Activated naive CD4-positive, alpha-beta T cell treated with anti-CD3 and anti-CD28 coated beads, Interleukin-2, amount 10 ng/mL, durations not matched to agents 7 days and 5 days (primary cell): Measurements from ENCODE around the gene LRP4.

Experiments used
- CTCF ChIA-PET: fragments of 350-600 bp; sonication (Branson Sonifier 250); formaldehyde crosslinking; loops from one replicate; lab custom pipeline; 2021; ENCODE audit warnings: antibody characterized with exemption; lab: Charles Lee
- DNase-seq: peaks from one replicate; pipeline ENCODE4 v3.0.0-alpha.2; 2020
- H3K27ac Mint-ChIP-seq: one replicate; pipeline ENCODE4 v1.8.0; 2021; ENCODE audit warnings: mild to moderate bottlenecking, moderate library complexity, mixed read lengths
- H3K27me3 Mint-ChIP-seq: one replicate; pipeline ENCODE4 v1.8.0; 2021; ENCODE audit warnings: mild to moderate bottlenecking, mixed read lengths
- H3K36me3 Mint-ChIP-seq: one replicate; pipeline ENCODE4 v1.8.0; 2021; ENCODE audit warnings: mixed read lengths
- H3K4me1 Mint-ChIP-seq: one replicate; pipeline ENCODE4 v1.8.0; 2021; ENCODE audit warnings: mixed read lengths
- H3K4me3 Mint-ChIP-seq: one replicate; pipeline ENCODE4 v1.8.0; 2021; ENCODE audit warnings: mild to moderate bottlenecking, moderate library complexity, mixed read lengths
- H3K9me3 Mint-ChIP-seq: one replicate; pipeline ENCODE4 v1.8.0; 2021; ENCODE audit warnings: mixed read lengths

LRP4 gene

GRCh38 chr11:46895821-46896220 lies 22.5 kb downstream of the LRP4 start:
- Mint-ChIP-seq H3K27ac (no peak overlapping the region), H3K27me3 (peaks cover 13% of the 10 kb centered on the region)
- CTCF ChIA-PET = interaction anchor here (1.3 to 2.0 kb wide), 8 partner anchors 10 to 405 kb away, joined by 3 to 10 read pairs (median 4); no protein-coding TSS in a partner anchor

GRCh38 chr11:46894961-46895360 lies 23.4 kb downstream of the LRP4 start:
- Mint-ChIP-seq H3K27ac (no peak overlapping the region), H3K36me3 (no peaks in the 10 kb centered on the region), H3K4me3 (no peak overlapping the region), H3K9me3 (no peaks in the 10 kb centered on the region), H3K4me1 (no peaks in the 10 kb centered on the region), H3K27me3 (peaks cover 13% of the 10 kb centered on the region)
- CTCF ChIA-PET = interaction anchor here (0.9 to 1.3 kb wide), 3 partner anchors 9 to 267 kb away, joined by 3 to 4 read pairs (median 3); no protein-coding TSS in a partner anchor
- no peak for DNase-seq

More at GRCh38 chr11:46895821-46896220, 22.5 kb downstream of the LRP4 start:
- Mint-ChIP-seq H3K4me1 (no peaks in the 10 kb centered on the region), H3K9me3 (no peaks in the 10 kb centered on the region), H3K36me3 (no peaks in the 10 kb centered on the region), H3K4me3 (no peak overlapping the region)
- DNase-seq = no peak

- H3K9me3 Mint-ChIP-seq = no peaks in the 10 kb centered on the region
- H3K27ac Mint-ChIP-seq = no peak overlapping the region
These were observed 23.8 kb downstream of the LRP4 start for GRCh38 chr11:46894506-46894905.

GRCh38 chr11:46892838-46893237 lies 25.5 kb downstream of the LRP4 start:
- Mint-ChIP-seq H3K36me3 (no peaks in the 10 kb centered on the region), H3K4me1 (no peaks in the 10 kb centered on the region), H3K4me3 (no peak overlapping the region), H3K9me3 (no peaks in the 10 kb centered on the region), H3K27ac (no peak overlapping the region), H3K27me3 (peaks cover 18% of the 10 kb centered on the region)
- DNase-seq = no peak
- CTCF ChIA-PET = interaction anchor here (0.9 to 3.2 kb wide), 5 partner anchors 11 to 268 kb away, joined by 4 to 17 read pairs (median 5); no protein-coding TSS in a partner anchor

More at GRCh38 chr11:46894506-46894905, 23.8 kb downstream of the LRP4 start:
- Mint-ChIP-seq H3K4me3 (no peak overlapping the region), H3K4me1 (no peaks in the 10 kb centered on the region), H3K36me3 (no peaks in the 10 kb centered on the region), H3K27me3 (peaks cover 17% of the 10 kb centered on the region)
- CTCF ChIA-PET = interaction anchor here (0.6 to 1.4 kb wide), 5 partner anchors 9 to 268 kb away, joined by 3 to 4 read pairs (median 3); no protein-coding TSS in a partner anchor
- DNase-seq = no peak

- no peak for DNase-seq
- no peaks in the 10 kb centered on the region for H3K36me3 Mint-ChIP-seq
- H3K27me3 Mint-ChIP-seq = peaks cover 21% of the 10 kb centered on the region
- no peaks in the 10 kb centered on the region for H3K4me1 Mint-ChIP-seq
- no peaks in the 10 kb centered on the region for H3K9me3 Mint-ChIP-seq
- no peak overlapping the region for H3K27ac Mint-ChIP-seq
- CTCF ChIA-PET = interaction anchor here (0.6 to 3.2 kb wide), 8 partner anchors 10 to 270 kb away, joined by 3 to 17 read pairs (median 4); no protein-coding TSS in a partner anchor
- H3K4me3 Mint-ChIP-seq = no peak overlapping the region
These were observed 26.2 kb downstream of the LRP4 start for GRCh38 chr11:46892109-46892508.

- Mint-ChIP-seq H3K9me3 (no peaks in the 10 kb centered on the region), H3K4me1 (no peaks in the 10 kb centered on the region), H3K27ac (no peak overlapping the region), H3K27me3 (peaks cover 29% of the 10 kb centered on the region), H3K36me3 (no peaks in the 10 kb centered on the region), H3K4me3 (no peak overlapping the region)
- DNase-seq = no peak
- CTCF ChIA-PET = interaction anchor here (0.7 to 3.2 kb wide), 3 partner anchors 260 to 264 kb away, joined by 3 to 17 read pairs (median 3); no protein-coding TSS in a partner anchor
These were observed 27.7 kb downstream of the LRP4 start for GRCh38 chr11:46890665-46891064.

GRCh38 chr11:46889689-46890475 lies 28.5 kb downstream of the LRP4 start:
- CTCF ChIA-PET = interaction anchor here (0.7 to 3.2 kb wide), 3 partner anchors 261 to 265 kb away, joined by 3 to 17 read pairs (median 3); no protein-coding TSS in a partner anchor
- H3K27ac Mint-ChIP-seq = no peak overlapping the region
- H3K36me3 Mint-ChIP-seq = no peaks in the 10 kb centered on the region
- peaks cover 30% of the 10 kb centered on the region for H3K27me3 Mint-ChIP-seq
- no peaks in the 10 kb centered on the region for H3K9me3 Mint-ChIP-seq
- peak; percentile 84 for DNase-seq
- no peak overlapping the region for H3K4me3 Mint-ChIP-seq
- H3K4me1 Mint-ChIP-seq = no peaks in the 10 kb centered on the region

- Mint-ChIP-seq H3K36me3 (no peaks in the 10 kb centered on the region), H3K4me3 (no peak overlapping the region), H3K27ac (no peak overlapping the region), H3K9me3 (no peaks in the 10 kb centered on the region), H3K27me3 (peaks cover 30% of the 10 kb centered on the region), H3K4me1 (no peaks in the 10 kb centered on the region)
- DNase-seq = no peak
- CTCF ChIA-PET = interaction anchor here (5.7 kb wide), 1 partner anchor 265 kb away, joined by 22 read pairs; no protein-coding TSS in a partner anchor
These were observed 29.1 kb downstream of the LRP4 start for GRCh38 chr11:46889251-46889650.

- Mint-ChIP-seq H3K4me3 (no peak overlapping the region), H3K36me3 (no peaks in the 10 kb centered on the region), H3K9me3 (no peaks in the 10 kb centered on the region), H3K27me3 (peaks cover 33% of the 10 kb centered on the region), H3K4me1 (no peaks in the 10 kb centered on the region), H3K27ac (no peak overlapping the region)
- no peak for DNase-seq
- CTCF ChIA-PET = interaction anchor here (0.6 to 5.7 kb wide), 3 partner anchors 28 to 268 kb away, joined by 3 to 22 read pairs (median 3); no protein-coding TSS in a partner anchor
These were observed 29.7 kb downstream of the LRP4 start for GRCh38 chr11:46888636-46889035.

GRCh38 chr11:46886211-46886610 lies 32.1 kb downstream of the LRP4 start:
- DNase-seq = no peak
- no peaks in the 10 kb centered on the region for H3K36me3 Mint-ChIP-seq
- H3K4me1 Mint-ChIP-seq = no peaks in the 10 kb centered on the region
- H3K9me3 Mint-ChIP-seq = no peaks in the 10 kb centered on the region
- H3K27ac Mint-ChIP-seq = no peak overlapping the region
- CTCF ChIA-PET = interaction anchor here (0.7 to 5.7 kb wide), 3 partner anchors 10 to 268 kb away, joined by 3 to 22 read pairs (median 4); no protein-coding TSS in a partner anchor
- peaks cover 35% of the 10 kb centered on the region for H3K27me3 Mint-ChIP-seq
- no peak overlapping the region for H3K4me3 Mint-ChIP-seq

- no peak overlapping the region for H3K27ac Mint-ChIP-seq
- no peaks in the 10 kb centered on the region for H3K36me3 Mint-ChIP-seq
- H3K4me3 Mint-ChIP-seq = no peak overlapping the region
- H3K27me3 Mint-ChIP-seq = peaks cover 27% of the 10 kb centered on the region
- no peaks in the 10 kb centered on the region for H3K4me1 Mint-ChIP-seq
- CTCF ChIA-PET = no interaction called here
- H3K9me3 Mint-ChIP-seq = no peaks in the 10 kb centered on the region
- DNase-seq = no peak
These were observed 39.2 kb downstream of the LRP4 start for GRCh38 chr11:46879056-46879585.

GRCh38 chr11:46877580-46877979 lies 40.8 kb downstream of the LRP4 start:
- H3K36me3 Mint-ChIP-seq = no peaks in the 10 kb centered on the region
- CTCF ChIA-PET = no interaction called here
- DNase-seq = no peak
- H3K4me3 Mint-ChIP-seq = no peak overlapping the region
- no peak overlapping the region for H3K27ac Mint-ChIP-seq
- H3K4me1 Mint-ChIP-seq = no peaks in the 10 kb centered on the region
- H3K9me3 Mint-ChIP-seq = no peaks in the 10 kb centered on the region
- peaks cover 31% of the 10 kb centered on the region for H3K27me3 Mint-ChIP-seq

GRCh38 chr11:46876471-46876870 lies 41.9 kb downstream of the LRP4 start:
- CTCF ChIA-PET = interaction anchor here (0.6 to 1.1 kb wide), 3 partner anchors 9 to 50 kb away, joined by 3 read pairs; no protein-coding TSS in a partner anchor
- Mint-ChIP-seq H3K27ac (no peak overlapping the region), H3K27me3 (peaks cover 39% of the 10 kb centered on the region), H3K4me3 (no peak overlapping the region), H3K36me3 (no peaks in the 10 kb centered on the region), H3K9me3 (no peaks in the 10 kb centered on the region), H3K4me1 (no peaks in the 10 kb centered on the region)
- no peak for DNase-seq

GRCh38 chr11:46874586-46874985 lies 43.8 kb downstream of the LRP4 start:
- no peak overlapping the region for H3K27ac Mint-ChIP-seq
- H3K27me3 Mint-ChIP-seq = peaks cover 46% of the 10 kb centered on the region
- CTCF ChIA-PET = no interaction called here

More at GRCh38 chr11:46874586-46874985, 43.8 kb downstream of the LRP4 start:
- no peaks in the 10 kb centered on the region for H3K36me3 Mint-ChIP-seq
- no peak overlapping the region for H3K4me3 Mint-ChIP-seq
- H3K4me1 Mint-ChIP-seq = no peaks in the 10 kb centered on the region
- DNase-seq = no peak
- no peaks in the 10 kb centered on the region for H3K9me3 Mint-ChIP-seq
